ENCODE data around the gene CDK2.
A peak's percentile ranks its signal among the peaks of the same experiment; 100 is the strongest.

CDK2 gene

GRCh38 chr12:55957106-55957859 is 9.3 kb upstream of the CDK2 start:
- TF ChIP-seq, protein P1, sequence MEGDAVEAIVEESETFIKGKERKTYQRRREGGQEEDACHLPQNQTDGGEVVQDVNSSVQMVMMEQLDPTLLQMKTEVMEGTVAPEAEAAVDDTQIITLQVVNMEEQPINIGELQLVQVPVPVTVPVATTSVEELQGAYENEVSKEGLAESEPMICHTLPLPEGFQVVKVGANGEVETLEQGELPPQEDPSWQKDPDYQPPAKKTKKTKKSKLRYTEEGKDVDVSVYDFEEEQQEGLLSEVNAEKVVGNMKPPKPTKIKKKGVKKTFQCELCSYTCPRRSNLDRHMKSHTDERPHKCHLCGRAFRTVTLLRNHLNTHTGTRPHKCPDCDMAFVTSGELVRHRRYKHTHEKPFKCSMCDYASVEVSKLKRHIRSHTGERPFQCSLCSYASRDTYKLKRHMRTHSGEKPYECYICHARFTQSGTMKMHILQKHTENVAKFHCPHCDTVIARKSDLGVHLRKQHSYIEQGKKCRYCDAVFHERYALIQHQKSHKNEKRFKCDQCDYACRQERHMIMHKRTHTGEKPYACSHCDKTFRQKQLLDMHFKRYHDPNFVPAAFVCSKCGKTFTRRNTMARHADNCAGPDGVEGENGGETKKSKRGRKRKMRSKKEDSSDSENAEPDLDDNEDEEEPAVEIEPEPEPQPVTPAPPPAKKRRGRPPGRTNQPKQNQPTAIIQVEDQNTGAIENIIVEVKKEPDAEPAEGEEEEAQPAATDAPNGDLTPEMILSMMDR (IDR thresholded peaks at IDR 0.05; ENCODE audit: control insufficient read depth, extremely low read depth, insufficient read depth), result no peak
- H3K4me3 ChIP-seq (ENCODE audit: low read depth, low read length), result no peak overlapping the region
- peak; percentile 81 for DNase-seq (ENCODE audit: low read depth)

GRCh38 chr12:55963760-55964159 is 2.9 kb upstream of the CDK2 start:
- no peak for DNase-seq (ENCODE audit: low read depth)
- TF ChIP-seq, protein P1 (IDR thresholded peaks at IDR 0.05; ENCODE audit: control insufficient read depth, extremely low read depth, insufficient read depth), result no peak

GRCh38 chr12:55965240-55965639 is 1.4 kb upstream of the CDK2 start:
- no peak overlapping the region for H3K4me3 ChIP-seq (ENCODE audit: low read depth, low read length)
- TF ChIP-seq, protein P1 (IDR thresholded peaks at IDR 0.05; ENCODE audit: control insufficient read depth, extremely low read depth, insufficient read depth), result no peak
- DNase-seq (ENCODE audit: low read depth), result no peak

More at GRCh38 chr12:55963760-55964159, 2.9 kb upstream of the CDK2 start:
- H3K4me3 ChIP-seq (ENCODE audit: low read depth, low read length), result no peak overlapping the region

- DNase-seq (ENCODE audit: low read depth), result no peak
- TF ChIP-seq, protein P1 (IDR thresholded peaks at IDR 0.05; ENCODE audit: control insufficient read depth, extremely low read depth, insufficient read depth), result no peak
- peak within 1 kb of the TSS; percentile 76 for H3K4me3 ChIP-seq (ENCODE audit: low read depth, low read length)
Measured at GRCh38 chr12:55965941-55966407, 656 bp upstream of the CDK2 start, which contains the start of gene PMEL. PMEL (minus strand) TSS chr12:55966042; CDS start chr12:55966011, 31 bp downstream.

GRCh38 chr12:55969356-55969755 is 2.7 kb downstream of the CDK2 start:
- no peak for DNase-seq (ENCODE audit: low read depth)
- TF ChIP-seq, protein P1 (IDR thresholded peaks at IDR 0.05; ENCODE audit: control insufficient read depth, extremely low read depth, insufficient read depth), result no peak
- H3K4me3 ChIP-seq (ENCODE audit: low read depth, low read length), result no peak overlapping the region

- TF ChIP-seq, protein P1 (IDR thresholded peaks at IDR 0.05; ENCODE audit: control insufficient read depth, extremely low read depth, insufficient read depth), result no peak
- H3K4me3 ChIP-seq (ENCODE audit: low read depth, low read length), result no peak overlapping the region
- DNase-seq (ENCODE audit: low read depth), result no peak
Measured at GRCh38 chr12:55970775-55971174, 4.1 kb downstream of the CDK2 start.
